Ishikawa (cell line): ENCODE results near the gene ADK.

Experiments used
- CEBPB ChIP-seq: IDR thresholded peaks from 2 replicates; pipeline ENCODE4 v1.6.1; 2012
- CREB1 ChIP-seq: IDR thresholded peaks from 2 replicates; pipeline ENCODE4 v1.6.1; 2012; ENCODE audit warnings: low read depth
- EGR1 ChIP-seq: IDR thresholded peaks from 2 replicates; pipeline ENCODE4 v1.6.1; 2012
- EP300 ChIP-seq: IDR thresholded peaks from 2 replicates; pipeline ENCODE4 v1.6.1; 2012; ENCODE audit warnings: borderline replicate concordance
- FOXM1 ChIP-seq: IDR thresholded peaks from 2 replicates; pipeline ENCODE4 v1.6.1; 2012; ENCODE audit warnings: low read depth, borderline replicate concordance
- NFIC ChIP-seq: IDR thresholded peaks from 2 replicates; pipeline ENCODE4 v1.6.1; 2012
- RAD21 ChIP-seq: IDR thresholded peaks from 2 replicates; pipeline ENCODE4 v1.6.1; 2012; ENCODE audit warnings: low read depth
- TAF1 ChIP-seq: IDR thresholded peaks from 2 replicates; pipeline ENCODE4 v1.6.1; 2012; ENCODE audit warnings: low read depth, mild to moderate bottlenecking
- TCF12 ChIP-seq: IDR thresholded peaks from 2 replicates; pipeline ENCODE4 v1.6.1; 2012; ENCODE audit warnings: low read depth
- TEAD4 ChIP-seq: IDR thresholded peaks from 2 replicates; pipeline ENCODE4 v1.6.1; 2012
- YY1 ChIP-seq: IDR thresholded peaks from 2 replicates; pipeline ENCODE4 v1.6.1; 2012; ENCODE audit warnings: low read depth
- ZBTB7A ChIP-seq: IDR thresholded peaks from 2 replicates; pipeline ENCODE4 v1.6.1; 2012; ENCODE audit warnings: low read depth
- TF ChIP-seq, protein P1 (sequence below): IDR thresholded peaks from 2 replicates; pipeline ENCODE4 v1.6.1; 2012
- TF ChIP-seq, protein P2 (sequence below): IDR thresholded peaks from 2 replicates; pipeline ENCODE4 v1.6.1; 2012; ENCODE audit warnings: low read depth, mild to moderate bottlenecking
- TF ChIP-seq, protein P3 (sequence below): IDR thresholded peaks from 2 replicates; pipeline ENCODE4 v1.6.1; 2012

The ADK gene

DNA sequence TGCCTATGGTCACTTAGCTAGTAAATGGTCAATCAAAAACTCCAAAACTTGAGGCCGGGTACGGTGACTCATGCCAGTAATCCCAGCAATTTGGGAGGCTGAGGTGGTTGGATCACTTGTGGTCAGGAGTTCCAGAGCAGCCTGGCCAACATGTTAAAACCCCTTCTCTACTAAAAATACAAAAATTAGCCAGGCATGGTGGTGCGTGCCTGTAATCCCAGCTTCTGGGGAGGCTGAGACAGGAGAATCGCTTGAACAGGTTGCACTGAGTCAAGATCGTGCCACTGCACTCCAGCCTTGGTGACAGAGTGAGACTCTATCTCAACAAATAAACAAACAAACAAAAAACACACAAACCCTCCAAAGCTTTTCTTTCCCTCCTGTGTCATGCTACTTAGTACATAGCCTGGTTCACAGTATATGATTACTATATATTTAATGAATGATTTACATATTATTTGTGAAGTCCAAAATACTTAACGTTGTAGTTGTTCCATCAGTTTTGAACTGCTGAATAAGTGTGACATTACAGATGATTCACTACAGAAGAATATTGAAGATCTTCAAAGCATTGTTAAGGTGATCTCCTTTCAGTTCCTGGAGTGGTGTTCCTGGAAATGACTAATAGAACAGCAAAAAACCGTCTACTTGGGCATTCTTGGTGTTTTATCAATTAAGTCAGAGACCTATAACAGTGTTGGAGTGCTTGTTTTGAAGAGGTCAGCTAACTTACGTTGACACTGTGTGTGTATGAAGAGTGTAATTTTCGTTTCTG, 72.9 kb downstream of the ADK start:
- TF ChIP-seq, protein P1, sequence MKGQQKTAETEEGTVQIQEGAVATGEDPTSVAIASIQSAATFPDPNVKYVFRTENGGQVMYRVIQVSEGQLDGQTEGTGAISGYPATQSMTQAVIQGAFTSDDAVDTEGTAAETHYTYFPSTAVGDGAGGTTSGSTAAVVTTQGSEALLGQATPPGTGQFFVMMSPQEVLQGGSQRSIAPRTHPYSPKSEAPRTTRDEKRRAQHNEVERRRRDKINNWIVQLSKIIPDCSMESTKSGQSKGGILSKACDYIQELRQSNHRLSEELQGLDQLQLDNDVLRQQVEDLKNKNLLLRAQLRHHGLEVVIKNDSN = no peak
- TF ChIP-seq TEAD4 = no peak
- TF ChIP-seq ZBTB7A = no peak
- TF ChIP-seq EP300 = no peak
- no peak for TF ChIP-seq RAD21
- no peak for TF ChIP-seq YY1
- no peak for TF ChIP-seq CEBPB
- no peak for TF ChIP-seq FOXM1
- TF ChIP-seq TCF12 = no peak
- TF ChIP-seq CREB1 = no peak
- TF ChIP-seq EGR1 = no peak
- TF ChIP-seq NFIC = no peak

DNA sequence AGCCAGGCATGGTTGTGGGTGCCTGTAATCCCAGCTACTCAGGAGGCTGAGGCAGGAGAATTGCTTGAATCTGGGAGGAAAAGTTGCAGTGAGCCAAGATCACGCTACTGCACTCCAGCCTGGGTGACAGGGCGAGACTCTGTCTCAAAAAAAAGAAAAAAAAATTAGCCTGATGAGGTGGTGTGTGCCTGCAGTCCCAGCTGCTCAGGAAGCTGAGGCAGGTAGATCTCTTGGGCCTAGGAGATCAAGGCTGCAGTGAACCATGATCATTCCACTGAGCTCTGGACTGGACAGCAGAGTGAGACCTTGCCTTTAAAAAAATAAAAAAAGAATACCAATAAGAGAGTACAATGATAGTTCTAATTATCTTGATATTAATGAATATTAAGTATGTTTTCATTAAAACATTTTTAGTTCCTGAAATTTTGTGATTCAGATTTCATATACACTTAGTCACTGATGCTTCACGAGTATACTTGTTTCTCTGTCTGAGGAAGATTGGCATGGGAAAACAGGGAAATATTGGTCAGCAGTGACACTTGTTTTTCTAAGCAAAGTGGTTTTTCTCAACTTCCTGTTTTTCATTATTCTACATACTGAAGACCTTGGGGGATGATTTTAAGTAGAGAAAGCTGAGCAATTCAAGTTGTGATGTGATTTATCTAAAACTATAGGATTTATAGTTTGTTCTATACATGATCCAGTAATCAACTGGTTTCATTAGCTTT, 76.8 kb downstream of the ADK start:
- TF ChIP-seq EGR1 (no peak), TEAD4 (no peak)
- TF ChIP-seq, protein P2, sequence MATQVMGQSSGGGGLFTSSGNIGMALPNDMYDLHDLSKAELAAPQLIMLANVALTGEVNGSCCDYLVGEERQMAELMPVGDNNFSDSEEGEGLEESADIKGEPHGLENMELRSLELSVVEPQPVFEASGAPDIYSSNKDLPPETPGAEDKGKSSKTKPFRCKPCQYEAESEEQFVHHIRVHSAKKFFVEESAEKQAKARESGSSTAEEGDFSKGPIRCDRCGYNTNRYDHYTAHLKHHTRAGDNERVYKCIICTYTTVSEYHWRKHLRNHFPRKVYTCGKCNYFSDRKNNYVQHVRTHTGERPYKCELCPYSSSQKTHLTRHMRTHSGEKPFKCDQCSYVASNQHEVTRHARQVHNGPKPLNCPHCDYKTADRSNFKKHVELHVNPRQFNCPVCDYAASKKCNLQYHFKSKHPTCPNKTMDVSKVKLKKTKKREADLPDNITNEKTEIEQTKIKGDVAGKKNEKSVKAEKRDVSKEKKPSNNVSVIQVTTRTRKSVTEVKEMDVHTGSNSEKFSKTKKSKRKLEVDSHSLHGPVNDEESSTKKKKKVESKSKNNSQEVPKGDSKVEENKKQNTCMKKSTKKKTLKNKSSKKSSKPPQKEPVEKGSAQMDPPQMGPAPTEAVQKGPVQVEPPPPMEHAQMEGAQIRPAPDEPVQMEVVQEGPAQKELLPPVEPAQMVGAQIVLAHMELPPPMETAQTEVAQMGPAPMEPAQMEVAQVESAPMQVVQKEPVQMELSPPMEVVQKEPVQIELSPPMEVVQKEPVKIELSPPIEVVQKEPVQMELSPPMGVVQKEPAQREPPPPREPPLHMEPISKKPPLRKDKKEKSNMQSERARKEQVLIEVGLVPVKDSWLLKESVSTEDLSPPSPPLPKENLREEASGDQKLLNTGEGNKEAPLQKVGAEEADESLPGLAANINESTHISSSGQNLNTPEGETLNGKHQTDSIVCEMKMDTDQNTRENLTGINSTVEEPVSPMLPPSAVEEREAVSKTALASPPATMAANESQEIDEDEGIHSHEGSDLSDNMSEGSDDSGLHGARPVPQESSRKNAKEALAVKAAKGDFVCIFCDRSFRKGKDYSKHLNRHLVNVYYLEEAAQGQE = no peak

DNA sequence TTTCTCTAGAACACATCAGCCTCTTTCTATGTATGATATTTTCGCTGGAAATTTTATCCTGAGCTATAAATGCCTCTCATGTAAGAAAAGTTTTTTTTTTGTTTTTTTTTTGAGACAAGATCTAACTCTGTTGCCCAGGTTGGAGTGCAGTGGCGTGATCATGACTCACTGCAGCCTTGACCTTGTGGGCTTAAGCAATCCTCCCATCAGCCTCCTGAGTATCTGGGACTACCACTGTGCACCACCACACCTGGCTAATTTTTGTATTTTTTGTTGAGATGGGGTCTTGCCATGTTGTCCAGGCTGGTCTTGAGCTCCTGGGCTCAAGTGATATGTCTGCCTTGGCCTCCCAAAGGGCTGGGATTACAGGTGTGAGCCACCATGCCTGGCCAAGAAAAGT, 80.4 kb downstream of the ADK start:
- TF ChIP-seq TEAD4 (no peak), YY1 (no peak), CREB1 (no peak), NFIC (no peak), CEBPB (no peak), EGR1 (no peak), TAF1 (no peak), RAD21 (no peak), TCF12 (no peak)
- TF ChIP-seq, protein P3, sequence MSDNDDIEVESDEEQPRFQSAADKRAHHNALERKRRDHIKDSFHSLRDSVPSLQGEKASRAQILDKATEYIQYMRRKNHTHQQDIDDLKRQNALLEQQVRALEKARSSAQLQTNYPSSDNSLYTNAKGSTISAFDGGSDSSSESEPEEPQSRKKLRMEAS = no peak
- TF ChIP-seq, protein P1 = no peak

DNA sequence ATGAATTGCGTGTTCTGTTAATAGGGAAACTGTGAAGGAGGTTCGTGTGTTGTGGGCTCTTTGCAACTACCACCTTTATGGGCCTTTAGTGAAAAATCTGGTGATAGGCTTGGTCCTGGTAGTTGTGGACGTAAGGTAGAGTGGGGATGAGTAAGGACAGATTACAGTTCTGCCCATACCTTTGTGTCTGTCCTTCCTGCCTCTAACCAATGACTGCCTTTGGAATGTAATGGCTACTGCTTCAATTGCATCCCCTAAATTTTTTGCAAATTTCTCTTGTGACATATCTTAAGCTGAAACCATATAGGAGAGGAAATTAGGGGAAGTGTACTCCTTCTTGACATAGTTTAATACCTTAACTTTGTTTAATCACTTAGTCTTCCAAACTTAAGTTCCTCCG, 82.3 kb downstream of the ADK start:
- TF ChIP-seq, protein P1 = no peak
- TF ChIP-seq FOXM1 (no peak), NFIC (no peak), TCF12 (no peak), CEBPB (no peak), EP300 (no peak), YY1 (no peak), RAD21 (no peak), ZBTB7A (no peak)
- TF ChIP-seq, protein P2 = no peak
- TF ChIP-seq, protein P3 = no peak

DNA sequence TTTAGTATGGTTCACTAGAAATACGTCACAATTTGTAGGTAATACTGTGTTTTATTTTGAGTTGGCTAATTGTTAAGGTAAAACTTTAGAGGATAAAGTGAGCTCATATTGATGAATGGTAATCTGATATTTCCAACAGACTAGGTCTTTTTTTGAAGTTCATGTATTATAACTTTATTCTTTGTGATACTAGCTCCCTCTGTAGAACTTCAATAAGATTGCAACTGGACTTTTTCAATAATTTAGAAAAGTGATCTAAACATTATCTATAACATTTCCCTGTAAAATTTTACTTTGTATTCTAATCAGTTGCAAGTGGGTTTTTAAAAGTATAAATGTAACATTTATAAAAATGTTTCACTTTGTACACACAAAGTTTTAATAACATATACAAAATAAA, 83.5 kb downstream of the ADK start:
- TF ChIP-seq RAD21 = peak; percentile 57
- TF ChIP-seq EGR1 = no peak
- TF ChIP-seq CREB1 = no peak
- no peak for TF ChIP-seq YY1

DNA sequence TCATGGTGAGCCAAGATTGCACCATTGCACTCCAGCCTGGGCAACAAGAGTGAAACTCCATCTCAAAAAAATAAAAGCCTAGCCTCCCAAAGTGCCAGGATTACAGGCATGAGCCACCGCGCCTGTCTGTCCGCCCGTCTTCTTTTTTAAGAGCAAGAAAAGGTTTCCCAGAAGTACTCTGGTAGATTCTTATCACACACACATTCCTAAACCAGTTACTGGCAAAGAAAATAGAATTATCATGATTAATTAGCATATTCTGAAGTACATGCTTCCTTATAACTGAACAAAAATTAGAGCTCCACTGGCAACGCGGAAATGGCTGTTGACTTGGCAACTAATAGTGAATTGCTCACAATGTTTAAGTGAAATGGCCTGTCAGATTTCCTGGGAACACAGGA, 87.0 kb downstream of the ADK start:
- TF ChIP-seq TEAD4 (no peak), RAD21 (no peak), FOXM1 (no peak), CREB1 (no peak), TAF1 (no peak), NFIC (no peak), EP300 (no peak)
- TF ChIP-seq, protein P2 = no peak
- TF ChIP-seq, protein P1 = no peak
